NT2/D1 (cell line): ENCODE results near the gene S100A9.

Source experiments
- DNase-seq: peaks from one replicate; pipeline ENCODE4 v3.0.0-alpha.2; 2011; ENCODE audit warnings: low read depth, low spot score
- H3K27me3 ChIP-seq: 2 replicates; pipeline ENCODE4 v1.6.0; 2011; ENCODE audit warnings: mild to moderate bottlenecking; ENCODE audit not compliant: insufficient read length, insufficient read depth
- H3K36me3 ChIP-seq: 2 replicates; pipeline ENCODE4 v1.6.1; 2011; ENCODE audit warnings: mild to moderate bottlenecking, low read length, mixed read lengths; ENCODE audit not compliant: insufficient read depth, insufficient read length
- H3K4me1 ChIP-seq: 2 replicates; pipeline ENCODE4 v1.5.1; 2011; ENCODE audit not compliant: insufficient read depth, insufficient read length
- H3K4me3 ChIP-seq: 2 replicates; pipeline ENCODE4 v1.5.1; 2011; ENCODE audit warnings: low read depth; ENCODE audit not compliant: insufficient read length
- H3K9ac ChIP-seq: 2 replicates; pipeline ENCODE4 v1.6.0; 2011; ENCODE audit warnings: low read depth; ENCODE audit not compliant: insufficient read length
- H3K9me3 ChIP-seq: 2 replicates; pipeline ENCODE4 v1.5.1; 2011; ENCODE audit warnings: mild to moderate bottlenecking, low read length; ENCODE audit not compliant: insufficient read depth
- SUZ12 ChIP-seq: IDR thresholded peaks from 2 replicates; pipeline ENCODE4 v1.6.1; 2011; ENCODE audit not compliant: insufficient read length, insufficient read depth; ENCODE audit errors: extremely low read depth
- YY1 ChIP-seq: IDR thresholded peaks from 2 replicates; pipeline ENCODE4 v1.6.1; 2011; ENCODE audit not compliant: insufficient read length, insufficient read depth
- ZNF274 ChIP-seq: IDR thresholded peaks from 2 replicates; pipeline ENCODE4 v1.6.1; 2011; ENCODE audit warnings: mild to moderate bottlenecking, low read depth, low read length

S100A9 gene

GRCh38 chr1:153366261-153366660 is 8.6 kb downstream of the S100A9 start:
- no peak for TF ChIP-seq YY1
- no peak for TF ChIP-seq ZNF274
- no peak for TF ChIP-seq SUZ12
- Histone ChIP-seq H3K9ac (no peak overlapping the region), H3K36me3 (no peaks in the 10 kb centered on the region), H3K27me3 (no peaks in the 10 kb centered on the region), H3K4me3 (no peak overlapping the region), H3K9me3 (no peaks in the 10 kb centered on the region), H3K4me1 (no peaks in the 10 kb centered on the region)
- no peak for DNase-seq

GRCh38 chr1:153367090-153367489 is 9.4 kb downstream of the S100A9 start:
- no peaks in the 10 kb centered on the region for H3K36me3 ChIP-seq
- no peaks in the 10 kb centered on the region for H3K9me3 ChIP-seq
- H3K4me3 ChIP-seq = no peak overlapping the region
- H3K4me1 ChIP-seq = no peaks in the 10 kb centered on the region
- no peak for DNase-seq
- TF ChIP-seq SUZ12 = no peak
- no peak for TF ChIP-seq YY1
- no peak for TF ChIP-seq ZNF274
- no peaks in the 10 kb centered on the region for H3K27me3 ChIP-seq
- H3K9ac ChIP-seq = no peak overlapping the region

- no peak for DNase-seq
- H3K9ac ChIP-seq = no peak overlapping the region
- no peaks in the 10 kb centered on the region for H3K4me1 ChIP-seq
- H3K4me3 ChIP-seq = no peak overlapping the region
- H3K36me3 ChIP-seq = no peaks in the 10 kb centered on the region
- H3K27me3 ChIP-seq = no peaks in the 10 kb centered on the region
- no peaks in the 10 kb centered on the region for H3K9me3 ChIP-seq
- TF ChIP-seq YY1 (no peak), SUZ12 (no peak), ZNF274 (no peak)
Observed at GRCh38 chr1:153368495-153368894, 10.8 kb downstream of the S100A9 start.

GRCh38 chr1:153370146-153370545 is 12.5 kb downstream of the S100A9 start:
- no peak overlapping the region for H3K9ac ChIP-seq
- no peak for TF ChIP-seq ZNF274
- no peak for TF ChIP-seq SUZ12
- no peak for TF ChIP-seq YY1
- DNase-seq = no peak
- H3K27me3 ChIP-seq = no peaks in the 10 kb centered on the region
- no peak overlapping the region for H3K4me3 ChIP-seq
- H3K4me1 ChIP-seq = no peaks in the 10 kb centered on the region
- no peaks in the 10 kb centered on the region for H3K9me3 ChIP-seq
- no peaks in the 10 kb centered on the region for H3K36me3 ChIP-seq

- Histone ChIP-seq H3K27me3 (no peaks in the 10 kb centered on the region), H3K9ac (no peak overlapping the region), H3K4me3 (no peak overlapping the region), H3K9me3 (0 out of 2 replicates have a peak, but pooled peaks cover under 1% of the 10 kb centered on the region), H3K36me3 (no peaks in the 10 kb centered on the region), H3K4me1 (no peaks in the 10 kb centered on the region)
- TF ChIP-seq SUZ12 (no peak), YY1 (no peak), ZNF274 (no peak)
- no peak for DNase-seq
Observed at GRCh38 chr1:153371231-153371630, 13.6 kb downstream of the S100A9 start.

- Histone ChIP-seq H3K36me3 (no peaks in the 10 kb centered on the region), H3K4me1 (no peaks in the 10 kb centered on the region), H3K27me3 (no peaks in the 10 kb centered on the region), H3K4me3 (no peak overlapping the region), H3K9ac (no peak overlapping the region), H3K9me3 (peaks cover 13% of the 10 kb centered on the region; the same call in 1 of the 2 replicates)
- DNase-seq = no peak
- TF ChIP-seq SUZ12 (no peak), YY1 (no peak), ZNF274 (no peak)
Observed at GRCh38 chr1:153372571-153372970, 14.9 kb downstream of the S100A9 start.

GRCh38 chr1:153374071-153374470 is 16.4 kb downstream of the S100A9 start:
- TF ChIP-seq SUZ12 = no peak
- TF ChIP-seq YY1 = no peak
- TF ChIP-seq ZNF274 = no peak

GRCh38 chr1:153375511-153375910 is 17.9 kb downstream of the S100A9 start, which contains the start of gene S100A12:
S100A12 (minus strand) TSS chr1:153375621; CDS start chr1:153374592, 1,029 bp downstream.
- DNase-seq = no peak
- TF ChIP-seq ZNF274 (no peak), SUZ12 (no peak), YY1 (no peak)
- Histone ChIP-seq H3K4me3 (no peak within 1 kb of the TSS), H3K27me3 (no peaks in the 10 kb centered on the region), H3K36me3 (no peaks in the 10 kb centered on the region), H3K9ac (no peak within 1 kb of the TSS), H3K9me3 (peaks cover 13% of the 10 kb centered on the region; the same call in 1 of the 2 replicates), H3K4me1 (no peaks in the 10 kb centered on the region)

More at GRCh38 chr1:153374071-153374470, 16.4 kb downstream of the S100A9 start:
- Histone ChIP-seq H3K36me3 (no peaks in the 10 kb centered on the region), H3K27me3 (no peaks in the 10 kb centered on the region), H3K4me3 (no peak overlapping the region), H3K4me1 (no peaks in the 10 kb centered on the region), H3K9ac (no peak overlapping the region), H3K9me3 (peaks cover 13% of the 10 kb centered on the region; the same call in 1 of the 2 replicates)
- no peak for DNase-seq
